H1 (cell line): Measurements from ENCODE around the gene DNAL4. TPM values are rescaled to one million over a fixed set of nuclear protein-coding genes. Genes with fewer than 3 reads are reported as not detected.
A peak's percentile ranks its signal among the peaks of the same experiment; 100 is the strongest.

Experiments used
- ASH2L ChIP-seq: fragments of 200-600, 300-600 bp; sonication (generic); IDR thresholded peaks from one replicate; pipeline ENCODE4 v1.7.1; 2017; ENCODE audit warnings: low read length
- BRCA1 ChIP-seq: IDR thresholded peaks from 2 replicates; pipeline ENCODE4 v1.6.1; 2012; ENCODE audit warnings: low read depth, low read length, improper control_type of control experiment
- CBX5 ChIP-seq: fragments of 300-800, 300-1000 bp; sonication (generic); IDR thresholded peaks from 2 replicates; pipeline ENCODE4 v1.7.1; 2016; ENCODE audit warnings: antibody characterized with exemption, low read length, low read depth
- CREB1 ChIP-seq: IDR thresholded peaks from 2 replicates; pipeline ENCODE4 v1.6.1; 2012; ENCODE audit warnings: inconsistent platforms
- EGR1 ChIP-seq: IDR thresholded peaks from 2 replicates; pipeline ENCODE4 v1.6.1; 2011; ENCODE audit warnings: low read depth, low read length, borderline replicate concordance
- EZH2 ChIP-seq: fragments of 200-600 bp; sonication (generic); IDR thresholded peaks from 2 replicates; pipeline ENCODE4 v1.7.1; 2012; ENCODE audit warnings: low read depth, mild to moderate bottlenecking, moderate library complexity, low read length, inconsistent platforms; ENCODE audit not compliant: severe bottlenecking
- GABPA ChIP-seq: IDR thresholded peaks from 2 replicates; pipeline ENCODE4 v1.6.1; 2011; ENCODE audit warnings: mild to moderate bottlenecking, low read length, moderate library complexity, borderline replicate concordance; ENCODE audit not compliant: insufficient read depth
- GTF2F1 ChIP-seq: IDR thresholded peaks from 2 replicates; pipeline ENCODE4 v1.6.1; 2012; ENCODE audit warnings: low read depth, low read length, improper control_type of control experiment, borderline replicate concordance
- KDM4A ChIP-seq: IDR thresholded peaks from one replicate; pipeline ENCODE4 v1.7.1; 2012; ENCODE audit warnings: low read depth, mild to moderate bottlenecking, moderate library complexity, low read length, inconsistent platforms; ENCODE audit not compliant: severe bottlenecking
- MAFK ChIP-seq: IDR thresholded peaks from 2 replicates; pipeline ENCODE4 v1.6.1; 2012; ENCODE audit warnings: low read depth, mild to moderate bottlenecking, improper control_type of control experiment, low read length
- POLR2AphosphoS5 ChIP-seq: IDR thresholded peaks from 2 replicates; pipeline ENCODE4 v1.6.1; 2011; ENCODE audit warnings: low read depth, low read length
- RAD21 ChIP-seq, 2 experiments: IDR thresholded peaks in 1 of 2; conservative IDR thresholded peaks in 1 of 2; 2 replicates each; pipeline ENCODE4 v1.6.1; 2011; ENCODE audit warnings: low read depth in 2 of 2, low read length in 2 of 2, improper control_type of control experiment in 1 of 2, inconsistent platforms in 1 of 2, mild to moderate bottlenecking in 1 of 2, moderate library complexity in 1 of 2
- RFX5 ChIP-seq: IDR thresholded peaks from 2 replicates; pipeline ENCODE4 v1.6.1; 2011; ENCODE audit warnings: low read depth, low read length, improper control_type of control experiment, borderline replicate concordance
- SAP30 ChIP-seq: fragments of 300-600 bp; sonication (generic); IDR thresholded peaks from 2 replicates; pipeline ENCODE4 v1.7.1; 2012; ENCODE audit warnings: low read length, moderate library complexity, mild to moderate bottlenecking, inconsistent platforms; ENCODE audit not compliant: insufficient read depth, insufficient replicate concordance
- SP1 ChIP-seq: IDR thresholded peaks from 2 replicates; pipeline ENCODE4 v1.6.1; 2011; ENCODE audit warnings: low read depth, low read length
- SRF ChIP-seq: IDR thresholded peaks from 2 replicates; pipeline ENCODE4 v1.6.1; 2011; ENCODE audit warnings: mild to moderate bottlenecking, low read depth, low read length, moderate library complexity
- TBP ChIP-seq: IDR thresholded peaks from 2 replicates; pipeline ENCODE4 v1.6.1; 2011; ENCODE audit warnings: low read depth, low read length, improper control_type of control experiment
- TEAD4 ChIP-seq: IDR thresholded peaks from 2 replicates; pipeline ENCODE4 v1.6.1; 2012; ENCODE audit warnings: low read depth, low read length, inconsistent platforms, mixed read lengths
- polyA plus RNA-seq, 7 experiments: library from polyadenylated mRNA; depleted of rRNA in 3 of 7; stranded (reverse) in 5 of 7; unstranded in 2 of 7; fragments of >200 nt in 5 of 7; fragments of 200-250 nt in 2 of 7; gene quantifications; 1 replicate in 5 of 7; 2 replicates in 1 of 7; 4 replicates in 1 of 7; pipeline versions ENCODE4 v1.2.1 to v1.2.3, GENCODE V29; 2011 to 2013; ENCODE audit warnings: missing spikeins in 2 of 7, mixed read lengths in 2 of 7
- total RNA-seq: library from RNA; stranded (reverse); fragmentation: NEBNext Ultra II Directional; extraction: Animal tissue kit (Norgen Biotek cat#: 25700); gene quantifications from 2 replicates; pipeline ENCODE4 v1.2.1, GENCODE V29; 2021
- TF ChIP-seq, protein P1 (sequence below): IDR thresholded peaks from 2 replicates; pipeline ENCODE4 v1.6.1; 2012; ENCODE audit warnings: inconsistent platforms

DNAL4 gene
- total and polyA plus RNA-seq, 2 of the 8 experiments (the other 6 are each of a cell fraction or from before 2014, with no cell fraction given), result 8.8 to 14.0 TPM

DNA sequence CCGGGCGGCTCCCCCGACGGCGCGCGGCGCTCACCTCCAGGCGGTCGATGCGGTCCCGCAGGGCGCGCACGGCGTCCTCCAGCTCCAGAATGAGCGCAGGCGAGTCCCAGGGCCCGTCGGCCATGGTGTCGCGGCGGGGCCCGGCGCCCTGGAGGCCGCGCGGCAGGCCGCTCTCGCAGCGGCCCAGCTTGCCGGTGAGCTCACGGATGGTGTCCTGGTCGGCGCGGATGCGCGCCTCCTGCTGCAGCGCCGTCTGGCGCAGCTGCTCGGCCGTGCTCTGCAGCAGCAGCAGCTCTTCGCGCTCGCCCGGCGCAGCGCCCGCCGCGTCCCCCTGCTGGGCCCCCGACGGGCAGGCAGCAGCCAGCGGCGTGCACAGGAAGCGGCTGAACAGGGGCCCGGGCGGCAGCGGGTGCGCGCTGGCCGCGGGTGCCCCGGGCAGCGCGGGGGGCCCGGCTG, 49.3 kb upstream of the DNAL4 start (continued):
- TF ChIP-seq KDM4A (peak; percentile 82), RAD21 (IDR thresholded peaks at IDR 0.05 in 1 of 2, conservative IDR thresholded peaks at IDR 0.05 in 1 of 2; ENCODE audit: low read depth in 2 of 2, low read length in 2 of 2) (peak in 1 of 2 experiments; percentile 7; a peak in 1 of 4 replicates), EGR1 (0 out of 2 replicates have a peak, but pooled peaks have one; percentile 4), BRCA1 (no peak), SAP30 (no peak), CBX5 (no peak), TEAD4 (no peak), SRF (no peak), GABPA (peak; percentile 76), TBP (peak; percentile 16; the same call in 1 of the 2 replicates), POLR2AphosphoS5 (no peak), MAFK (no peak), GTF2F1 (no peak), SP1 (no peak), RFX5 (no peak), EZH2 (peak; percentile 20), CREB1 (no peak), ASH2L (peak; percentile 24)
- TF ChIP-seq, protein P1, sequence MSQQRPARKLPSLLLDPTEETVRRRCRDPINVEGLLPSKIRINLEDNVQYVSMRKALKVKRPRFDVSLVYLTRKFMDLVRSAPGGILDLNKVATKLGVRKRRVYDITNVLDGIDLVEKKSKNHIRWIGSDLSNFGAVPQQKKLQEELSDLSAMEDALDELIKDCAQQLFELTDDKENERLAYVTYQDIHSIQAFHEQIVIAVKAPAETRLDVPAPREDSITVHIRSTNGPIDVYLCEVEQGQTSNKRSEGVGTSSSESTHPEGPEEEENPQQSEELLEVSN, result no peak
